ENCODE measurements around the gene BCL2.
A peak's percentile ranks its signal among the peaks of the same experiment; 100 is the strongest.

The BCL2 gene

DNA sequence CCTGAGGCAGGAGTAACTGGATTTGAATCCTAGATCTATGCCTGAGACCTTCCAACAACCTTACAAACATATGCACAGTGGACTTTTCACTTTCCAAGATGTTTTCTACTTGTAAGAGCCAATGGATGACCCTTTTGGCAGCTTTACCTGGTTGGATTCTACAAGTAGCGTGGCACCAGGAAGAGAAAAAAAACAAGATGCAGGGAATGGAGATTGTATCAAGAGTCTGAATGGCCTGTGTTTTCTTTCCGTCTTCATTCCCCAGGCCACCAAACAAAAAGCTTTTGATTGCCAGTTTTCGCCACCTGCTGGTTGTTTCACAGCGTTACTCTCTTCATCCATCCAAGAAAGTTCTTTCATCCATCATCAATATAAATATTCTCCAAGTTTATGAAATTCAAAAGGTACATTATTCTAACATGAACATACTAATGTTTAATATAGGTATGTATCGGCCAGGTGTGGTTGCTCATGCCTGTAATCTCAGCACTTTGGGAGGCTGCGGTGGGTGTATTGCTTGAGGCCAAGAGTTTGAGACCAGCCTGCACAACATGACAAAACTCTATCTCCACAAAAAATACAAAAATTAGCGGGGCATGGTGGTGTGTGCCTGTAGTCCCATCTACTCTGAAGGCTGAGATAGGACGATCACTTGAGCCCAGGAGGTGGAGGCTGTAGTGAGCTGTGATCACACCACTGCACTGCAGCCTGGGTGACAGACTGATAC, 3.5 kb upstream of the BCL2 start:
- H2AFZ ChIP-seq (ENCODE audit: low read depth) = peak overlapping the region; percentile 58
- TF ChIP-seq, protein P1, sequence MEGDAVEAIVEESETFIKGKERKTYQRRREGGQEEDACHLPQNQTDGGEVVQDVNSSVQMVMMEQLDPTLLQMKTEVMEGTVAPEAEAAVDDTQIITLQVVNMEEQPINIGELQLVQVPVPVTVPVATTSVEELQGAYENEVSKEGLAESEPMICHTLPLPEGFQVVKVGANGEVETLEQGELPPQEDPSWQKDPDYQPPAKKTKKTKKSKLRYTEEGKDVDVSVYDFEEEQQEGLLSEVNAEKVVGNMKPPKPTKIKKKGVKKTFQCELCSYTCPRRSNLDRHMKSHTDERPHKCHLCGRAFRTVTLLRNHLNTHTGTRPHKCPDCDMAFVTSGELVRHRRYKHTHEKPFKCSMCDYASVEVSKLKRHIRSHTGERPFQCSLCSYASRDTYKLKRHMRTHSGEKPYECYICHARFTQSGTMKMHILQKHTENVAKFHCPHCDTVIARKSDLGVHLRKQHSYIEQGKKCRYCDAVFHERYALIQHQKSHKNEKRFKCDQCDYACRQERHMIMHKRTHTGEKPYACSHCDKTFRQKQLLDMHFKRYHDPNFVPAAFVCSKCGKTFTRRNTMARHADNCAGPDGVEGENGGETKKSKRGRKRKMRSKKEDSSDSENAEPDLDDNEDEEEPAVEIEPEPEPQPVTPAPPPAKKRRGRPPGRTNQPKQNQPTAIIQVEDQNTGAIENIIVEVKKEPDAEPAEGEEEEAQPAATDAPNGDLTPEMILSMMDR (conservative IDR thresholded peaks at IDR 0.05; ENCODE audit: low read depth, low read length) = peak; percentile 94
- no peaks in the 10 kb centered on the region for H4K20me1 ChIP-seq (ENCODE audit: insufficient read depth)
- H3K27me3 ChIP-seq (ENCODE audit: insufficient read depth, low read depth) = no peaks in the 10 kb centered on the region
- H3K9ac ChIP-seq = no peak overlapping the region
- no peaks in the 10 kb centered on the region for H3K36me3 ChIP-seq (ENCODE audit: insufficient read depth)
- H3K4me1 ChIP-seq (ENCODE audit: low read depth, poor library complexity, severe bottlenecking) = peaks cover 17% of the 10 kb centered on the region
- peaks cover 13% of the 10 kb centered on the region for H3K79me2 ChIP-seq (ENCODE audit: insufficient read depth, low read depth)
- peak overlapping the region; percentile 26 for H3K4me2 ChIP-seq
- no peak overlapping the region for H3K4me3 ChIP-seq (IDR thresholded peaks at IDR 0.05; ENCODE audit: insufficient read depth, low read depth, low read length)
- no peak overlapping the region for H3K27ac ChIP-seq

DNA sequence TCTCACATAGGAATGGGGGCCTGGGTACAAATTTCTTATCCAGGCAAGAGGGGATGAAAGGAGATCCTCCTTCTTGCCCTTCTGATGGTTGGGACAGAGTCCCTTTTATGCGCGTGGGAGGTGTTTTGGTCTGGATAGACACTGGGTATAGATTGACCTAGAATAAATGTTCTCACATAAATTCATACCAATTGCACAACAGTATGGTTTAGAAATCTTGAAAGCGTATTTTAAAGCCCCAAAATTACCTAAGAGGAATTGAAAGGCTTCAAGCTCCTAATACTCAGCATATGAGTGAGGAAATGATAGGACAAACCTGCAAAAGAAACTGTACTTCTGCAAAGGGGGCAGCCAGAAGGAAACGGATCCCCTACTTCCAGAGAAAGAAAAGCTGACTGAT, 2.6 kb upstream of the BCL2 start:
- Histone ChIP-seq H3K36me3 (ENCODE audit: insufficient read depth) (no peaks in the 10 kb centered on the region), H3K4me3 (IDR thresholded peaks at IDR 0.05; ENCODE audit: insufficient read depth, low read depth, low read length) (no peak overlapping the region), H3K79me2 (ENCODE audit: insufficient read depth, low read depth) (peaks cover 22% of the 10 kb centered on the region), H3K27ac (no peak overlapping the region), H3K4me2 (peak overlapping the region; percentile 26), H3K27me3 (ENCODE audit: insufficient read depth, low read depth) (no peaks in the 10 kb centered on the region), H4K20me1 (ENCODE audit: insufficient read depth) (0 out of 2 replicates have a peak, but pooled peaks cover 5% of the 10 kb centered on the region), H3K4me1 (ENCODE audit: low read depth, poor library complexity, severe bottlenecking) (peaks cover 24% of the 10 kb centered on the region), H3K9ac (no peak overlapping the region), H2AFZ (ENCODE audit: low read depth) (peak overlapping the region; percentile 58; the same call in 1 of the 2 replicates)
- TF ChIP-seq, protein P1 (conservative IDR thresholded peaks at IDR 0.05; ENCODE audit: low read depth, low read length) = no peak

DNA sequence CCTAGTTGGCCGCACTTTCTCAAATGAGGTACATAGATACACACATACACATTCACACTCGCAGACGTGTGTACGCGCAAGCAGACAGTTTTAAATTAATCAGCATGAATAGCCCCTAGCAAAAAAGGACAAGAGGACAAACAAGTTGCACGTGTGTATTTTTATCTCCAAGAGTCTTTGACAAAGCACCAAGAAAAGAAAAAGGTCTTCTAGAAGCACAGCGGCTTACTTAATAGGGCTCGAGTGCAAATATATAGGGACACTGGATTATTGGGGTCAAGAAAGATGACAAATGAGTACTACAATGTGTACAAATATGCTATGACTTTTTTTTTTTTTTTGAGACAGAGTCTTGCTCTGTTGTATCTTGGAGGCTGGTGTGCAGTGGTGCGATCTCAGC, 1.7 kb upstream of the BCL2 start:
- Histone ChIP-seq H4K20me1 (ENCODE audit: insufficient read depth) (0 out of 2 replicates have a peak, but pooled peaks cover 6% of the 10 kb centered on the region), H3K27ac (no peak overlapping the region), H3K4me1 (ENCODE audit: low read depth, poor library complexity, severe bottlenecking) (peaks cover 33% of the 10 kb centered on the region), H3K79me2 (ENCODE audit: insufficient read depth, low read depth) (peaks cover 31% of the 10 kb centered on the region), H3K4me3 (IDR thresholded peaks at IDR 0.05; ENCODE audit: insufficient read depth, low read depth, low read length) (no peak overlapping the region), H2AFZ (ENCODE audit: low read depth) (no peak overlapping the region; the same call in 1 of the 2 replicates), H3K9ac (no peak overlapping the region), H3K27me3 (ENCODE audit: insufficient read depth, low read depth) (no peaks in the 10 kb centered on the region), H3K36me3 (ENCODE audit: insufficient read depth) (no peaks in the 10 kb centered on the region), H3K4me2 (0 out of 2 replicates have a peak overlapping the region, but pooled peaks have one; percentile 26)
- TF ChIP-seq, protein P1 (conservative IDR thresholded peaks at IDR 0.05; ENCODE audit: low read depth, low read length) = no peak

DNA sequence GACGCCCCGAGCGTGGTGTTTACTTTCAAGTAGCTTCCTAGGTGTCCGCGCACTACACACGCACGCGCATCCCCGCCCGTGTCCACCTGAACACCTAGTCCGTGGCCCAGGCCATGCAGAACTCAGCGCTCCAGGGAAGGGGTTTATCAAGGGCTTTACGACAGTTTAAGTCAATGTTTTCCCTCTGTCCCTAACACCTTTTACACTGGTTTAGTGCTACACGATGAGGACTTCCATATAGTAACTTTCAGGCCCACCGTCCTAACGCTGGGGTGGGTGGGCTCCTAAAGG, 1.4 kb upstream of the BCL2 start:
- no peak overlapping the region for H3K4me3 ChIP-seq (IDR thresholded peaks at IDR 0.05; ENCODE audit: insufficient read depth, low read depth, low read length)
- H3K79me2 ChIP-seq (ENCODE audit: insufficient read depth, low read depth) = peaks cover 35% of the 10 kb centered on the region
- no peaks in the 10 kb centered on the region for H3K27me3 ChIP-seq (ENCODE audit: insufficient read depth, low read depth)
- peaks cover 37% of the 10 kb centered on the region for H3K4me1 ChIP-seq (ENCODE audit: low read depth, poor library complexity, severe bottlenecking)
- peak overlapping the region; percentile 26 for H3K4me2 ChIP-seq
- H3K9ac ChIP-seq = peak overlapping the region; percentile 79; the same call in 1 of the 2 replicates
- H4K20me1 ChIP-seq (ENCODE audit: insufficient read depth) = 0 out of 2 replicates have a peak, but pooled peaks cover 6% of the 10 kb centered on the region
- peak overlapping the region; percentile 32; the same call in 1 of the 2 replicates for H2AFZ ChIP-seq (ENCODE audit: low read depth)
- H3K27ac ChIP-seq = peak overlapping the region; percentile 67; the same call in 1 of the 2 replicates
- TF ChIP-seq, protein P1 (conservative IDR thresholded peaks at IDR 0.05; ENCODE audit: low read depth, low read length) = no peak
- no peaks in the 10 kb centered on the region for H3K36me3 ChIP-seq (ENCODE audit: insufficient read depth)

All from KMS-11 (cell line).